GM19452 (cell line): Measurements from ENCODE around the gene CISD2.
"Not testable (repeated sequence)": the region's sequence is repeated elsewhere in the genome, so short reads cannot be mapped to it uniquely, and the experiment has no call there.

Experiments
- ATAC-seq: cut with Tn5 transposase; IDR thresholded peaks from one replicate; pipeline ENCODE4 v1.9.1; 2021; ENCODE audit not compliant: unreplicated experiment

The CISD2 gene

GRCh38 chr4:102868781-102869568, at the start of gene CISD2:
Gene CISD2 (plus strand): TSS chr4:102868992. CDS start chr4:102869085, 93 bp downstream.
- ATAC-seq, result peak; percentile 88

GRCh38 chr4:102819100-102819499, 49.7 kb upstream of the CISD2 start:
- not testable (repeated sequence) for ATAC-seq

- ATAC-seq, result no peak
Observed at GRCh38 chr4:102819588-102820365, 49.0 kb upstream of the CISD2 start.

GRCh38 chr4:102823464-102823863, 45.3 kb upstream of the CISD2 start:
- ATAC-seq, result no peak

- ATAC-seq, result no peak
Observed at GRCh38 chr4:102823897-102824296, 44.9 kb upstream of the CISD2 start.

- no peak for ATAC-seq
Observed at GRCh38 chr4:102824398-102824797, 44.4 kb upstream of the CISD2 start.

GRCh38 chr4:102825261-102826091, 43.3 kb upstream of the CISD2 start:
- no peak for ATAC-seq

- no peak for ATAC-seq
Observed at GRCh38 chr4:102826105-102826889, 42.5 kb upstream of the CISD2 start.

GRCh38 chr4:102826890-102827673, 41.7 kb upstream of the CISD2 start, which contains the start of gene UBE2D3:
Gene UBE2D3 (minus strand): TSS chr4:102827551. CDS start chr4:102826508, 1,043 bp downstream.
- ATAC-seq, result peak; percentile 35

GRCh38 chr4:102827674-102828496, 40.9 kb upstream of the CISD2 start:
- peak; percentile 84 for ATAC-seq

GRCh38 chr4:102828497-102828808, 40.3 kb upstream of the CISD2 start:
- no peak for ATAC-seq

- no peak for ATAC-seq
Observed at GRCh38 chr4:102829803-102830202, 39.0 kb upstream of the CISD2 start.

GRCh38 chr4:102832105-102832504, 36.7 kb upstream of the CISD2 start:
- no peak for ATAC-seq

GRCh38 chr4:102832667-102833066, 36.1 kb upstream of the CISD2 start:
- no peak for ATAC-seq

GRCh38 chr4:102836596-102836995, 32.2 kb upstream of the CISD2 start:
- ATAC-seq, result no peak

GRCh38 chr4:102842367-102842766, 26.4 kb upstream of the CISD2 start:
- ATAC-seq, result no peak

- ATAC-seq, result no peak
Observed at GRCh38 chr4:102843273-102843672, 25.5 kb upstream of the CISD2 start.

GRCh38 chr4:102843938-102844337, 24.9 kb upstream of the CISD2 start:
- no peak for ATAC-seq

- ATAC-seq, result no peak
Observed at GRCh38 chr4:102847687-102848086, 21.1 kb upstream of the CISD2 start.
